HG03558 (cell line): ENCODE data around the gene GYG2.
"Not testable (repeated sequence)": the region's sequence is repeated elsewhere in the genome, so short reads cannot be mapped to it uniquely, and the experiment has no call there.

Experiments
- ATAC-seq: cut with Tn5 transposase; IDR thresholded peaks from one replicate; pipeline ENCODE4 v1.9.1; 2021; ENCODE audit warnings: moderate number of reproducible peaks; ENCODE audit not compliant: unreplicated experiment; ENCODE audit errors: extremely low read depth

The GYG2 gene

DNA sequence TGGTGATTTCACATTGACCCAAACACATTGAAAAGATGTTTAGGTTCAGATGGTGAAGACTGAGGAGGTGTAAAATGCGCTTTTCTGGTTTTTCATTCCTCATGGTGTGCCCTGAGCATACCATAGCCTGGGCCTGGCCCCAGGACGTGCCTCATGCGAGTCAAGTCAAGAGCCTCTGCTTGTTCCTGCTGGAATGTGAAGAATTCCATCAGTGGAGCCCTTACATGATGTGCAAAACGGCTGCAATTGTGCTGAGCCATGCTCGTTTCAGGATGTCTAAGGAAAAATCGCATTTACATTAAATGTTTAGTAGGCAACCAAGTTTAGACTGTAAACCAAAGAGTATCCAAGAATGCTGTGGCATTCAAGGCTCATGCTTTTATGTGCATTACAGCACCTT, 34.9 kb downstream of the GYG2 start:
- ATAC-seq, result no peak

DNA sequence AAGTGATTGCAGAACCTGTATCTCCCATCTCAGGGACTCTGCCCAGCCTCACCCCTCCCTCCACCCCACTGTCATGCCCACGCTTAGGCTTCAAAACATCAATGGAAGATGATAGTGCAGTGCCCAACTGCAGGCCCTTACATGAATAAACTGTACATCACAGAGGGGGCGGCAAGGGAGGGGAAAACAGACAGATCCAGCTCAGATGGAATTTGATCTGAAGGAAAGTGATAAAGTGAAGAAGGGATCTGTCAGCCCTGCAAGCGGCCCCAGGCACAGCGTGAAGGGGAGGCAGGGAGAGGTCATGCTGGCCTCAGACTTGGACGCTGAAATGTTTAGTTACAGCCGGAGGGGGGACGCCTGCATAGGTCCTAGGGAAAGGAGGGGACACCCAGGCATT, 38.5 kb downstream of the GYG2 start:
- no peak for ATAC-seq

DNA sequence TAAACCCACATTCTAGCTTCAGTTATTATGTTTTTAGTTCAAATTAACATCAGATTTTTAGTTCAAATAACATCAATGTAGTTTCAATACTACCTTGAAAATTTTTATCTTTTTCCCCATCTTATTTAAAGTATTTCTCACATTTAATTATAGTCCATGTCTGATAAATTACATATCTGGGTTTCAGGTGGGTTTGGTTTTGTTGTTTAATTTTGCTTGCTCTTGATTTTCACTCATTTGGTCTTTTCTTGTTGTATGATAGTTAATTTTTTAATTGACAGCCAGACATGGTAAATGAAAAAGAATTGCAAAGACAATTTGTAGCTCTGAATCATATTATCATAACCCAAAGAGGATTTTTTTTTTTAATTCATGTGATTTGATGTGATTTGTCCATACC, 41.9 kb downstream of the GYG2 start:
- ATAC-seq, result no peak

DNA sequence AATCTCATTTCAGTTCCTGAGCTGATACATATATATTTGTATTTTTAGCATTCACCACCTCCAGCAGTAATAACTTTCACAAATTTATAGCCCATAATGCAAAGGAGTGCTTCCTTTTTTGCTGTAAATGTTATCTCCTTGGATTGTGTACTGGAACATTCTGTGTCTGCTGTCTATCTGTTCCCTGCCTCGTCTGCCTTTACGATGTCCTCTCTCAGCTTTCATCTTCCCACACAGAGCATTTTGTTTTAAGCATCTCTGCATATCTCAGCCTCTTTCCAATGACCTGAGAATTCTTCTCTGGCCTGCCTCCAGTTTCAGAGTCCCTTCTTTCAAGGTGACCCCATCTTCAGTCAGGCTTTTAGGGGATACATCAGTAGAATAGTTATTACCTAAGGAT, 43.1 kb downstream of the GYG2 start:
- no peak for ATAC-seq

DNA sequence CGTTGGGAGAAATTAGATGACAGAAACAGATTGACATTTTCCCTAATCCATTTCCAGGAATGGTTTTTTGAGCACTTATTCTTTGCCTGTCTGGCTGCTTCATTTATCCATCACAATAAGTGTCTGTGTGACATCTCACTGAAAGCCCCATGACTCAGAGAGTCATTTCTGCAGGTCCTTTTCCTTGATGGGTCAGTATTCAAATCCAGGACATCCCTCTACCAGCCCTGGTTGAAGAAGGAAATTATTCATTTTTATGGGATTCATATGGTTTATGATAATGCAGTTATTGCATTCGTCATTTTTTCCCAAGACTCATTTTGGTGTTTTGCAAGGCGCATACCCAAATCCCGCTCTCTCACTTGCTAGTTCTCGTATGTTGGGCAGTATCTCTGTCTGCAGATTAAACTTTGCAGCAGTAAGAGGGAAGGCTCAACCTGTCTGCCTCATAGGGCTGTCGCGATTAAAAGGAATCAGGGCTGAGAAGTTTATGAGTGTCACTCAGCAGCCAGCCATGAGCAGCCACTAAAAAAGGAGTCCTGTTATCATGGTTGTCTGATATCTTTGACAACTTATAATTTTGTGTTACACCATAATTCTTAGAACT, 44.0 kb downstream of the GYG2 start:
- no peak for ATAC-seq

DNA sequence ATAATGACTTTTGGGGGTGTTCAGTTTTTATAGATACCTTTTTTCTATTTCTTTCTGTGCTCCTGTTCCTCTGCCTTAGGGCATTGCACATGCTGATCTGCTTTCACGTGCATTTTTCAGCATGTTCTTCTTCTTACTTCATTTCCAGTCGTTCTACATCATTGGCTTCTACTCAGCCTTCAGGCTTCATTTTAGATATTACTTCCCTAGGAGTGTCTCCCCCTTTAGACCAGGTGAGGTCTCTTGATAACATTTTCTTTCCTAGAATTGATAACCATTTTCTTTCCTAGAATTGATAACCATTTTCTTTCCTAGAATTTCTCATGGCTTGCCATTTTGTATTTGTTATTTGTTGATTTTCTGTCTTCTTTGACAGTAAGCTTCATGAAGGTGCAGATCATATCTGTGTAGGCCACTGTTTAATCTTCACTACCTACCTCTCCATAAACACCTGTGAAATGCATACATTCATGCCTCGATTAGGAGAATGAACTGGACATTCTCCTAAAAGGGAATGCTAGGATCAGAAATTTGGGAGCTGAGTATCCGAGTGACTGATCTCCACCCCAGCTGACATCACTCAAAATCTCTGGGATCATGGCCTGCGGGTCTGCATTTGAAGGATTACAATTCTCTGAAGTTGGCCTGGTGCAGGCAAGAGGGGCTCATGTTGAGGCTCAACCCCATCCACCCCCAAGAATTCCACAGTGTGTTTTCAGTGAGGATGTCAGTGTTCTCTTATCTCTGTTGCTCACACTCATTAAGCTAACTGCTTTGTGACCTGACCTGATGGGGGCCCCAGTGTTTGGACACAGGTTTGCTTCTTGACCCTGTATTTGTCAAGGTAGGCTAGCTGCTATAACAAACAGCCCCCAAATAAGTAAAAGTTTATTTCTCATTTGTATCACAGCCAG, 45.7 kb downstream of the GYG2 start:
- ATAC-seq, result no peak

DNA sequence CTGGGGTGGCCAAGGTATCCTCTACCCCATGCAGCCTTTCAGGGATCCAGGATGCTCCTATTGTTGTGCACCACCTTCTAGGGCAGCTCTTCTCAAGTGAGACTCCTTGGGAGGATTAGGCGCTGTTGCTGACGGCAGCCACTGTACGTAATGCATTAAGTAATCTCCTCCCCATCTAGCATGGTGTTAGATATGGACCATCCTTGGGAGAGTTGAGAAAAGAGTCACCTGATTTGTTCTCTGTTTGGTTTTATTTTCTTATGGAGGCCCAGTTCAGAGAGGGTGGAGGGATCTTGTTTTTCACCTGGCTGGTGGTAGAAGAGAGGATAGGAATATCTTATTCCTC, 46.4 kb downstream of the GYG2 start:
- ATAC-seq, result no peak

DNA sequence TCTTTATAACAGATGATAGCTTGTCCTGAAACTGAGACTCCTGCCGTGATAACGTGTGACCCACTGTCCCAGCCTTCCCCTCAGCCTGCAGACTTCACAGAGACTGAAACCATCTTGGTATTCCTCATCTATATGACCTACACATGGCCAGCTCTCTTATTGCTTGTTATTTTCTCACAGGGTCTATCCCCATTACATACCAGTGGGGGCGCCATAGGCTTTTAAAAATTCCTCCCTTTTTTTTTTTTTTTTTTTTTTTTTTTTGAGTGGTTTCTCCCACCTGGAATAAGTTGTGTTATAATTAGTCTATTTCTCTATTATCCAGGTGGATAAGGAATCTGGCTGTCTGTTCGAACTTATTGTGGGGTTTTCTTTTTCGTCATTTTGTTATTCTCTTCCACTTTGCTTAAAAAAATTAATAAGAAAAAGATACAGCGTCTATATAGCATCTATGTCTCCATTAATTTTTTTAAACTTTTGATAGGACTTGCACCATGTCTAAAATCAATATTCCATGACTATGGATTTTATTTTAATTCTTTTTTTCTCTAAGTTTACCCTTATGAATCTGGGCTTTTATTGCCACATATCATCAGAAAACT, 47.2 kb downstream of the GYG2 start:
- ATAC-seq, result no peak

DNA sequence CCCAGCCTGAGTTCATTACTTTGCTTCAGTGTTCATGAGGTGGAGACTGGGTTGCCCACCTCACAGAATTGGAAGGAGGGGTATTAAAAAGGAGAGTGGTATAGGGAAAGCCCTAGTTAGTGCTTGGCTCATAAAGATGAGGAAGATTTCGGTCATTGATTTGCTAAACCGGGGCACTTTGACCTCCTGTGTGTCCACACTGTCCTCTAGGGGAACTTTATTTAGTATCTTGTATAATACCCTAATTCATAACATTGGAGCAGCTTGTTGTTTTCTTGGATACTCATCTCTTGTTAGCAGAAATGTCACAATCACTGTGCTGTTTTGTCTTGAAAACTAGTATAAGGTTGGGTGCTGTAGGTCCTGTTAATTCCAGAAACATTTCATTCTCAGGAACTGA, 49.8 kb downstream of the GYG2 start:
- ATAC-seq, result no peak

DNA sequence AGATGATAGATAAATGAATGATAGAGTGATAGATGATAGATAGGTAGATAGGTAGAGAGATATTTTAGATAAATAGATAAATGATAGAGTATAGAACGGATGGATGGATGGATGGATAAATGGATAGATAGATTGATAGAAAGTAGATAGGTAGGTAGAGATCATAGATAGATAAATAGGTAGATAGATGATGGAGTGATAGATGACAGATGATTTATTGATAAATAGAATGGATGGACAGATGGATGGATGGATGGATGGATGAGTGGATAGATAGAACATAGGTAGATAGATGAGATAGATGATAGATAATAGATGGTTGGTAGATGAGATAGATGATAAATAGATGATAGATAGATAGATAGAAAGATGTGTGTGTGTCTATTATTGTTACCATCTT, 50.9 kb downstream of the GYG2 start:
- ATAC-seq, result no peak

DNA sequence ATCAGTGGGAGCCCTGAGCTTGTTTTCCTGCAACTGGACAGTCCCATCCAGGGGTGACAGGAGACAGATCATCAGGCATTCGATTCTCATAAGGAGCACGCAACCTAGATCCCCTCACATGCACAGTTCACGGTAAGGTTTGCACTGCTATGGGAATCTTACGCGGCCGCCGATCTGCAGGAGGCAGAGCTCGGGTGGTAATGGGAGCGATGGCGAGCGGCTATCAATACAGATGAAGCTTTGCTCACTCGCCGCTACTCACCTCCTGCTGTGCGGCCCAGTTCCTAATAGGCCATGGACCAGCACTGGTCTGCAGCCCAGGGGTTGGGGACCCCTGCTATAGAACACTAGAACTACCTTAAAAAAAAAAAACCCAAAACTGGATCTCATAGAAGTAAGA, 55.0 kb downstream of the GYG2 start:
- ATAC-seq, result no peak

DNA sequence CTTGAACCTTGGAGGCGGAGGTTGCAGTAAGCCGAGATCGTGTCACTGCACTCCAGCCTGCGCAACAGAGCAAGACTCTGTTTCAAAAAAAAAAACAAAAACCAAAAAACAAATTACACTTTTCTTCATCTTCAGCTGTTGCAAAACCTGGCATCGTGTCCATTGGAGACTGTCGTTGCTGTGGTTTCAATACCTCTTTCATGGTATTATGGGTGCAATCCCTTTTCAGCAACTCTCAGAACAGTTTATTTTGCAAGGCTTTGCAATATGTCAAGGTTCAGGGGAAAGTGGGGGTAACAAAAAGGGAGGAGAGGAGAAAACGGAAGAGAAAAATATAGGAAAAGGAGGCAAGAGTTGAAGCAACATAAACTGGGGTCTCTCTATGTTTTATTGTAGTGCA, 59.6 kb downstream of the GYG2 start:
- ATAC-seq, result no peak

DNA sequence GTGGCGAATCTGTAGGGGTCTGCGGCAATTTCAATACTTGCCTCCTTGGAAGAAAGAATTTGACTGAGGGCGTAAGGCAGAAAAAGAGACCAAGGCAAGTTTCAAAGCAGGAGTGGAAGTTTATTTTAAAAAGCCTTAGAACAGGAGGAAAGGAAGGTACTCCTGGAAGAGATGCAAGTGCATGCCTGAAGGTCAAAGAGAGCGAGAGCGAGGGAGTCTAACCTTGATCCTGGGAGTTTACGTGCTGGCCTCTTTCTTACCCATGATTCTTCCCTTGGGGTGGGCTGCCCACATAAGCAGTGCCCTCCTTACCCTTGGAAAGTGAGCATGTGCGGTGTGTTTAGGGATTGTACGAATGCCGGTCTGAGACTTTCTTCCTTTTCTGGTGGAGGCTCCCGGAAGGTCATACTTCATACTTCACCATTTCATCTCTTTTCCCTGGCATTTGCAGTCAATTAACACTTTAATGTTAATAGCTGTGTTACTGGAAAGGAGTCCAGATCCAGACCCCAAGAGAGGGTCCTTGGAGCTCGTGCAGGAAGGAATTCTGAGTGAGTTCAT, 60.4 kb downstream of the GYG2 start:
- no peak for ATAC-seq

DNA sequence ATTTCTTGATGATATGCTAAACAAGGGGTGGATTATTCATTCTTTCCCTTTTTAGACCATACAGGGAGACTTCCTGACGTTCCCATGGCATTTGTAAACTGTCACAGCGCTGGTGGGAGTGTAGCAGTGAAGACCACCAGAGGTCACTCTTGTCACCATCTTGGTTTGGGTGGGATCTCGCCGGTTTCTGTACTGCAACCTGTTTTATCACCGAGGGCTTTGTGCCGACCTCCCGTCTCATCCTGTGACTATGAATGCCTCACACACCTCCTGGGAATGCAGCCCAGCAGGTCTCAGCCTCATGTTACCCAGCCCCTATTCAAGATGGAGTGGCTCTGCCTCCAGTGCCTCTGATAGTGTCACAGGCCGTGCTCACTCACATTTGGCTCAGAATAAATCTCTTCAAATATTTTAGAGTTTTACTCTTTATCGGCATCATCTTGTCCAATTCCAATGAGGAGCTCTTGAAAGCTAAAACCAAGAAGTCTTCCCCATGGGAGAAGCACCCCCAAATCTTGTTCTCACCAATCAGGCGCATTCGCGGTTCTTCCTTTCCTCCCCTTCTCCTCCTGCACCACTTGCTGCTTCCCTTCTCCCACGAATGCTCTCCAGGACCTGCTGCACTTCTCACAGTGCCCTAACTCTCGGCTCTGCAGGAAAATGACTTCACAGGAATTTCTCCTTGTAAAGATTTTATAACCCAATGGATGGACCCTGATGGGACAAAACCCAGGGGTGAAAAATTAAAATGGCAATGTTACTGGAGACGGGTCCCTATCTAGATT, 61.2 kb downstream of the GYG2 start:
- ATAC-seq, result not testable (repeated sequence)

DNA sequence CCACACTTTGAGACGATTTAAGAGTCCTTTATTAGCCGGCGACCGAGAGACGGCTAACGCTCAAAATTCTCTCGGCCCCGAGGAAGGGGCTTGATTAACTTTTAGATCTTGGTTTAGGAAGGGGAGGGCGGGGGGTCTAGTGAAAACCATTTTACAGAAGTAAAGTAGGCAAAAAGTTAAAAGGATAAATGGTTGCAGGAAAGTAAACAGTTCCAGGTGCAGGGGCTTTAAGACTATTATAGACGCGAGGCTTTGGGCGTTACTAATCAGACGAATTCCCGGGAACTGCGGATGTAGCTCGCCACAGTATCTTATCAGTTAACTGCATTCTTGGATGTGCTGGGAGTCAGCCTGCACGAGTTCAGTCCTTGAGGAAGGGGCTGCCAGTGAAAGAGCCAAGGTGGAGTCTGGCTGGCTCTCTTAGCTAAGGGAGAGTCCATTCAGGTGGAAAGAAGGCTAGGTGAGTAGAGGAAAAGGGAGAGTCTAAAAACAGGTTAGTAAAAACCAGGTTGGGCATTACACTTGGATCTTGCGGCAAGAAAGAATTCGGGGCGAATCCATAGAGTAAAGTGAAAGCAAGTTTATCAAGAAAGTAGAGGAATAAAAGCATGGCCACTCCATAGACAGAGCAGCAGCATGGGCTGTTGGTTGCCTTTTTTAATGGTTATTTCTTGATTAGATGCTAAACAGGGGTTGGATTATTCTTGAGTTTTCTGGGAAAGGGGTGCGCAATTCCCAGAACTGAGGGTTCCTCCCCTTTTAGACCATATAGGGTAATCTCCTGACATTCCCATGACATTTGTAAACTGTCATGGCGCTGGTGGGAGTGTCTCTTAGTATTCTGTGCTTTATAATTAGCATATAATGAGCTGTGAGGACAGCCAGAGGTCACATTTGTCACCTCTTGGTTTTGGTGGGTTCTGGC, 62.1 kb downstream of the GYG2 start:
- ATAC-seq, result not testable (repeated sequence)

DNA sequence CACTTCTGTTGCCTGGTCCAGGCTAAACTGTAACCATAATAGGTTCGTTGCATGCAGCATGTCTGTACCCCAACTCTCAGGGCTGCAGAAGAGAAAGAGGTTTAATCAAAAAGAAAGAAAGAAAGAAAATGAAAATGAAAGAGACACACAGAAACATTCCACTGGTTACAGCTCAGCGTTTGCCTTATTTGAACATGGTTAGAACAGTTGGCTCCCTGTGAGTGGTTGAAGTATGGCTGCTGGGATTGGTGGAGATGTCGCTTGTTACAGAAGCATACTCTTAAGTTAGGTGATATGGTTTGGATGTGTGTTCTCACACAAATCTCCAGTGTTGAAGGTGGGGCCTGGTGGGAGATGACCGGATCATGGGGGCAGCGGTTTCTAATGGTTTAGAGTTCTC, 64.1 kb downstream of the GYG2 start:
- ATAC-seq, result no peak

DNA sequence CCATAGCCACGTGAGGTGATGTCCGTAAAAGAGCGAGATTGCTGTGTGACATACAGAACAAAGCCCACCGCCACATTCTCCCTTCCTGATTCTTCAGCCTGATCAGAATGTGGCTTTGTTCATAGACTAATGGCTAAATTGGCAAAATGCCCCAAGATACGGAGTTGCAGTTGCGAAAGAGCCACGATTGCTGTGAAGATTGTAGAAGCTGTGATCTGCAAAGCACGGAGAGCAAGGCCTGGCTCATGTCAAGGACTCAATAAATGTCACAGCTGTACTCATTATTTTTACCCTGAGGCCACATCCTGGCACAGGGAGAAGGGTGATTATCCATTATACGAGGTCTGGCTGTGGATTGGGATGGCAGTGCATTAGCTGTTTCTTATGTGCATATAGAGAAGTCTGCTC, 66.2 kb downstream of the GYG2 start:
- no peak for ATAC-seq

DNA sequence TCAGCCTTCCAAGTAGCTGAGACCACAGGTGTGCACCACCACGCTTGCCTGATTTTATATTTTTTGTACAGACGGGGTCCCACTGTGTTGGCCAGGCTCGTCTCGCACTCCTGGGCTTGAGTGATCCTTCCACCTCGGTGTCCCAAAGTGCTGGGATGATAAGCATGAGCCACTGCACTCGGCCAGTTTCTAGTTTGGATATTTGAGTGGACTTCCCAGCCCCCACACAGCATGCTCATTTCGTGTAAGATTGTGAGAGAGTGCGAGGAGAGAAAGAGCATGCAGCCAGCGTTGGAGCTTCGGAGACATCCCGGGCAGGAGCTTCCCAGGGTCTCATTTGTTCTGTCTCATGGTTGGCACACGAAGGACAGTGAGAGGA, 68.6 kb downstream of the GYG2 start:
- ATAC-seq, result no peak
